H1 (cell line): ENCODE data around the gene A4GALT. TPM values are rescaled to one million over a fixed set of nuclear protein-coding genes. Genes with fewer than 3 reads are reported as not detected.
"Not testable (repeated sequence)": the region's sequence is repeated elsewhere in the genome, so short reads cannot be mapped to it uniquely, and the experiment has no call there.

Experiments
- CTCF ChIA-PET: fragments of 300-600 bp; sonication (Branson Sonifier 250); formaldehyde crosslinking; loops from one replicate; lab custom pipeline; 2021; ENCODE audit not compliant: partially characterized antibody; lab: Charles Lee
- POLR2A ChIA-PET: fragments of 300-600 bp; sonication (Branson Sonifier 250); formaldehyde crosslinking; loops from one replicate; lab custom pipeline; 2021; ENCODE audit warnings: inconsistent platforms; ENCODE audit not compliant: partially characterized antibody; lab: Charles Lee
- DNase-seq, 2 experiments: peaks; one replicate each; pipeline versions ENCODE4 v3.0.0 to v3.0.0-alpha.2; 2010 to 2022; ENCODE audit warnings: low spot score in 2 of 2, low read depth in 1 of 2, mixed read lengths in 1 of 2
- FAIRE-seq: peaks from 2 replicates; lab custom pipeline; 2011; peaks lifted over from hg19 to GRCh38; lab: Jason Lieb, UNC
- H2AFZ ChIP-seq: 2 replicates; pipeline ENCODE4 v1.8.1; 2012; ENCODE audit warnings: low read length, inconsistent platforms
- H2AK5ac ChIP-seq: 2 replicates; pipeline ENCODE4 v1.6.1; 2013; ENCODE audit warnings: low read depth, low read length
- H2BK120ac ChIP-seq: replicated peaks from 2 replicates; pipeline ENCODE3; 2013; ENCODE audit warnings: low read depth, low read length, inconsistent platforms
- H2BK12ac ChIP-seq: 2 replicates; pipeline ENCODE4 v1.6.1; 2013; ENCODE audit warnings: low read depth, low read length
- H2BK15ac ChIP-seq: 2 replicates; pipeline ENCODE4 v1.6.1; 2013; ENCODE audit warnings: low read length
- H2BK20ac ChIP-seq: 2 replicates; pipeline ENCODE4 v1.6.1; 2013; ENCODE audit warnings: low read length
- H2BK5ac ChIP-seq: 2 replicates; pipeline ENCODE4 v1.6.1; 2013; ENCODE audit warnings: low read depth, low read length
- H3K14ac ChIP-seq: 2 replicates; pipeline ENCODE4 v1.6.1; 2013; ENCODE audit warnings: inconsistent platforms; ENCODE audit not compliant: insufficient read length
- H3K18ac ChIP-seq: 2 replicates; pipeline ENCODE4 v1.6.1; 2013; ENCODE audit warnings: low read length; ENCODE audit errors: extremely low read depth
- H3K23ac ChIP-seq: 2 replicates; pipeline ENCODE4 v1.6.1; 2013; ENCODE audit warnings: inconsistent platforms; ENCODE audit not compliant: insufficient read length
- H3K23me2 ChIP-seq: 2 replicates; pipeline ENCODE4 v1.6.1; 2013; ENCODE audit warnings: low read depth, low read length
- H3K27ac ChIP-seq: 2 replicates; pipeline ENCODE4 v1.6.1; 2011; ENCODE audit warnings: low read depth, low read length, inconsistent platforms
- H3K27me3 ChIP-seq, 4 experiments: replicated peaks in 1 of 4; 1 replicate in 1 of 4; 2 replicates in 3 of 4; pipeline versions ENCODE4 v1.6.1 to v1.8.1; 2011 to 2013; ENCODE audit warnings: low read length in 3 of 4, mild to moderate bottlenecking in 3 of 4, inconsistent platforms in 2 of 4, mixed read lengths in 2 of 4, moderate library complexity in 1 of 4; ENCODE audit not compliant: control insufficient read depth in 3 of 4, insufficient read depth in 3 of 4; ENCODE audit errors: extremely low read depth in 1 of 4
- H3K36me3 ChIP-seq, 4 experiments: 2 replicates each; pipeline versions ENCODE4 v1.6.1 to v1.8.1; 2011 to 2013; ENCODE audit warnings: mild to moderate bottlenecking in 4 of 4, low read length in 3 of 4, moderate library complexity in 2 of 4, control low read depth in 1 of 4, inconsistent platforms in 1 of 4; ENCODE audit not compliant: insufficient read depth in 4 of 4, control insufficient read depth in 2 of 4
- H3K4ac ChIP-seq: replicated peaks from 2 replicates; pipeline ENCODE3; 2013; ENCODE audit warnings: low read length, low read depth, mixed read lengths, inconsistent platforms; ENCODE audit not compliant: insufficient read length
- H3K4me1 ChIP-seq, 4 experiments: replicated peaks in 1 of 4; 1 replicate in 1 of 4; 2 replicates in 3 of 4; pipeline versions ENCODE4 v1.6.1 to v1.8.1; 2011 to 2013; ENCODE audit warnings: low read length in 3 of 4, inconsistent platforms in 2 of 4, mixed read lengths in 1 of 4; ENCODE audit not compliant: insufficient read depth in 4 of 4, control insufficient read depth in 3 of 4
- H3K4me2 ChIP-seq, 2 experiments: 2 replicates each; pipeline versions ENCODE4 v1.6.1 to v1.8.1; 2011 to 2013; ENCODE audit warnings: low read depth in 2 of 2, low read length in 2 of 2, control low read depth in 1 of 2, inconsistent platforms in 1 of 2, mild to moderate bottlenecking in 1 of 2; ENCODE audit not compliant: insufficient read depth in 1 of 2
- H3K4me3 ChIP-seq, 4 experiments: fragments of 200-600, 300-600 bp in 1 of 4; sonication (generic), shearing (Covaris generic), sonication (Bioruptor Twin) in 1 of 4; 2 replicates each; pipeline versions ENCODE4 v1.5.1 to v1.8.1; 2011 to 2016; ENCODE audit warnings: low read length in 4 of 4, low read depth in 3 of 4, control low read depth in 2 of 4, inconsistent platforms in 2 of 4, mild to moderate bottlenecking in 2 of 4, mixed read lengths in 1 of 4, moderate library complexity in 1 of 4; ENCODE audit not compliant: insufficient read depth in 2 of 4; ENCODE audit errors: extremely low read depth in 1 of 4
- H3K56ac ChIP-seq: replicated peaks from 2 replicates; pipeline ENCODE3; 2013; ENCODE audit warnings: low read depth, mild to moderate bottlenecking, mixed read lengths, low read length, inconsistent platforms; ENCODE audit not compliant: insufficient read length
- H3K79me1 ChIP-seq: 2 replicates; pipeline ENCODE4 v1.6.1; 2013; ENCODE audit warnings: low read depth, low read length, control low read depth
- H3K79me2 ChIP-seq, 2 experiments: 2 replicates each; pipeline versions ENCODE4 v1.6.1 to v1.8.1; 2012 to 2013; ENCODE audit warnings: low read length in 2 of 2, mild to moderate bottlenecking in 2 of 2, inconsistent platforms in 1 of 2; ENCODE audit not compliant: insufficient read depth in 2 of 2, control insufficient read depth in 1 of 2
- H3K9ac ChIP-seq, 4 experiments: replicated peaks in 1 of 4; 1 replicate in 1 of 4; 2 replicates in 3 of 4; pipeline versions ENCODE4 v1.6.1 to v1.8.1; 2011 to 2013; ENCODE audit warnings: low read depth in 3 of 4, low read length in 3 of 4, control low read depth in 2 of 4, mild to moderate bottlenecking in 2 of 4, moderate library complexity in 2 of 4, inconsistent platforms in 1 of 4; ENCODE audit errors: extremely low read depth in 1 of 4
- H3K9me3 ChIP-seq, 2 experiments: 2 replicates each; pipeline versions ENCODE4 v1.6.1 to v1.8.1; 2012 to 2013; ENCODE audit warnings: mild to moderate bottlenecking in 2 of 2, moderate library complexity in 2 of 2, control low read depth in 1 of 2, inconsistent platforms in 1 of 2, low read depth in 1 of 2, low read length in 1 of 2, mixed read lengths in 1 of 2; ENCODE audit not compliant: insufficient read depth in 2 of 2
- H4K20me1 ChIP-seq, 2 experiments: replicated peaks in 1 of 2; 2 replicates each; pipeline versions ENCODE3 to v1.8.1; 2011 to 2013; ENCODE audit warnings: inconsistent platforms in 2 of 2, low read length in 2 of 2, mild to moderate bottlenecking in 1 of 2; ENCODE audit not compliant: insufficient read depth in 2 of 2, control insufficient read depth in 1 of 2
- H4K5ac ChIP-seq: 2 replicates; pipeline ENCODE4 v1.6.1; 2013; ENCODE audit warnings: low read length, low read depth, mixed read lengths, inconsistent platforms; ENCODE audit not compliant: insufficient read length
- H4K8ac ChIP-seq: 2 replicates; pipeline ENCODE4 v1.8.0; 2013; ENCODE audit warnings: mild to moderate bottlenecking, moderate library complexity, low read length, inconsistent platforms; ENCODE audit not compliant: insufficient read depth; ENCODE audit errors: extremely low read depth
- H4K91ac ChIP-seq: replicated peaks from 2 replicates; pipeline ENCODE3; 2013; ENCODE audit warnings: low read length, mixed read lengths, inconsistent platforms; ENCODE audit not compliant: insufficient read length
- WGBS, 2 experiments: shearing (Covaris generic) in 1 of 2; methylation state at CpG; one replicate each; pipeline versions ENCODE4 v1.1.6 to v1.1.7; 2013 to 2015; ENCODE audit warnings: low lambda C conversion rate in 2 of 2, mixed read lengths in 2 of 2, inconsistent platforms in 1 of 2, low coverage in 1 of 2, missing lambda C conversion rate in 1 of 2; ENCODE audit not compliant: insufficient replicate concordance in 2 of 2, insufficient coverage in 1 of 2, insufficient read length in 1 of 2; ENCODE audit errors: extremely low coverage in 1 of 2, missing lambda C conversion rate in 1 of 2; 5-methylcytosine and 5-hydroxymethylcytosine counted together
- polyA plus RNA-seq, 7 experiments: library from polyadenylated mRNA; depleted of rRNA in 3 of 7; stranded (reverse) in 5 of 7; unstranded in 2 of 7; fragments of >200 nt in 5 of 7; fragments of 200-250 nt in 2 of 7; gene quantifications; 1 replicate in 5 of 7; 2 replicates in 1 of 7; 4 replicates in 1 of 7; pipeline versions ENCODE4 v1.2.1 to v1.2.3, GENCODE V29; 2011 to 2013; ENCODE audit warnings: missing spikeins in 2 of 7, mixed read lengths in 2 of 7
- total RNA-seq: library from RNA; stranded (reverse); fragmentation: NEBNext Ultra II Directional; extraction: Animal tissue kit (Norgen Biotek cat#: 25700); gene quantifications from 2 replicates; pipeline ENCODE4 v1.2.1, GENCODE V29; 2021

The A4GALT gene
- total and polyA plus RNA-seq, 2 of the 8 experiments (the other 6 are each of a cell fraction or from before 2014, with no cell fraction given) = 7.2 to 13.8 TPM

DNA sequence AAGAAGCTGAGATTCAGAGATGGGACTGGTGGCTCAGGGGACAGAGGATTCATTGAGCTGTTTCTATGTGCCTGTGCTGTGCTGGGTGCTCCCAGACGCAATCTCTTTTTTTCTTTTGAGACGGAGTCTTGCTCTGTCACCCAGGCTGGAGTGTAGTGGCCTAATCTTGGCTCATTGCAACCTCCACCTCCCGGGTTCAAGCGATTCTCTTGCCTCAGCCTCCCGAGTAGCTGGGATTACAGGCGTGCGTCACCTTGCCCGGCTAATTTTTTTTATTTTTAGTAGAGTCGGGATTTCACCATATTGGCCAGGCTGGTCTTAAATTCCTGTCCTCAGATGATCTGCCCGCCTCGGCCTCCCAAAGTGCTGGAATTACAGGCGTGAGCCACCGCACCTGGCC lies 47.6 kb downstream of the A4GALT start:
- POLR2A ChIA-PET = interaction anchor here (0.8 to 1.1 kb wide), 2 partner anchors 13 to 18 kb away, joined by 3 read pairs; no protein-coding TSS in a partner anchor
- WGBS, 2 experiments = 85% methylated on average over 13 of the region's 13 CpGs; no CpG with 5 or more reads in 1 of the 2 experiments

More for the DNA sequence above, 47.6 kb downstream of the A4GALT start:
- not testable (repeated sequence) for H3K23me2 ChIP-seq, H4K20me1 ChIP-seq, H3K79me2 ChIP-seq, H3K4me2 ChIP-seq, H3K27ac ChIP-seq, H3K14ac ChIP-seq, H2BK20ac ChIP-seq, H2BK15ac ChIP-seq, H2BK5ac ChIP-seq, H3K18ac ChIP-seq, H2AK5ac ChIP-seq, H3K23ac ChIP-seq, H3K4me1 ChIP-seq, H3K36me3 ChIP-seq, H2AFZ ChIP-seq, H3K27me3 ChIP-seq, H3K56ac ChIP-seq, H3K9me3 ChIP-seq, H3K79me1 ChIP-seq, H4K91ac ChIP-seq, DNase-seq, H3K9ac ChIP-seq, FAIRE-seq, H4K5ac ChIP-seq, H2BK12ac ChIP-seq, H3K4ac ChIP-seq, H2BK120ac ChIP-seq, H4K8ac ChIP-seq, H3K4me3 ChIP-seq
- CTCF ChIA-PET = interaction anchor here (1.3 to 2.0 kb wide), 4 partner anchors 9 to 13 kb away, joined by 3 to 5 read pairs (median 4); no protein-coding TSS in a partner anchor
